ENCODE results near the gene STK11IP. TPM values are rescaled to one million over a fixed set of nuclear protein-coding genes. Genes with fewer than 3 reads are reported as not detected.

The STK11IP gene
- total RNA-seq, 4 donors from 2014 or later: 25.3 to 68.0 (median 29.2) TPM

DNA sequence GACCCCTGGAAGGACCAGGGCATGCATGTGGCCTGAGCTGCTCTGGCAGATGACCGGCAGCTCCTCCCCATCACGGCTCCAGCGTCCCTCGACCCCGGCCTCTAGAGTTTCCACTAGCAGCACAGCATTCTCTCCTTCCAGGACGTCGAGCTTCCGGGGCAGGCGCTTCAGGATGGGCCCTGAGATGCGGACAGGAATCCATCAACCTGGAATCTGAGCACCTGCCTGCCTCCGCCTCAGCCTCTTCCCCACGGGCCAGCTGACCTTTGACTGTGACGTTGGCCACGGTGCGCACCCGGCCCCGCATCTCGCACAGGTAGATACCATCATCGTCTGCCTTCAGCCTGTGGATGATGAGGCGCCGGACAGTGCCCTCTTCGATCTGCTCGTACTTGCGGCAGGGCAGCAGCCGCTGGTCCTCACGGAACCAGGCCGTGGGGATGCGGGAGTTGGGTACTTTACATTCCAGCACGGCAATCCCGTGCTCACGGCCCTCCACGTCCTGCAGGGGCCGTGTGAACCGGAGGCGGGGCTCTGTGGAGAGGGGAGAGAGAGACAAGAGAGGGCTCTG lies 29.8 kb upstream of the STK11IP start:
- Histone ChIP-seq H3K36me3 (peaks cover 29% of the 10 kb centered on the region), H3K4me3 (no peak overlapping the region), H3K27ac (no peak overlapping the region), H3K9me3 (no peaks in the 10 kb centered on the region), H3K27me3 (no peaks in the 10 kb centered on the region), H3K4me1 (peaks cover 20% of the 10 kb centered on the region)
- no peak for DNase-seq (ENCODE audit: low spot score in 2 of 2)
- TF ChIP-seq POLR2A (IDR thresholded peaks at IDR 0.05) (no peak), POLR2AphosphoS5 (IDR thresholded peaks at IDR 0.05) (no peak), EP300 (IDR thresholded peaks at IDR 0.05) (no peak)
- TF ChIP-seq, protein P1, sequence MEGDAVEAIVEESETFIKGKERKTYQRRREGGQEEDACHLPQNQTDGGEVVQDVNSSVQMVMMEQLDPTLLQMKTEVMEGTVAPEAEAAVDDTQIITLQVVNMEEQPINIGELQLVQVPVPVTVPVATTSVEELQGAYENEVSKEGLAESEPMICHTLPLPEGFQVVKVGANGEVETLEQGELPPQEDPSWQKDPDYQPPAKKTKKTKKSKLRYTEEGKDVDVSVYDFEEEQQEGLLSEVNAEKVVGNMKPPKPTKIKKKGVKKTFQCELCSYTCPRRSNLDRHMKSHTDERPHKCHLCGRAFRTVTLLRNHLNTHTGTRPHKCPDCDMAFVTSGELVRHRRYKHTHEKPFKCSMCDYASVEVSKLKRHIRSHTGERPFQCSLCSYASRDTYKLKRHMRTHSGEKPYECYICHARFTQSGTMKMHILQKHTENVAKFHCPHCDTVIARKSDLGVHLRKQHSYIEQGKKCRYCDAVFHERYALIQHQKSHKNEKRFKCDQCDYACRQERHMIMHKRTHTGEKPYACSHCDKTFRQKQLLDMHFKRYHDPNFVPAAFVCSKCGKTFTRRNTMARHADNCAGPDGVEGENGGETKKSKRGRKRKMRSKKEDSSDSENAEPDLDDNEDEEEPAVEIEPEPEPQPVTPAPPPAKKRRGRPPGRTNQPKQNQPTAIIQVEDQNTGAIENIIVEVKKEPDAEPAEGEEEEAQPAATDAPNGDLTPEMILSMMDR (IDR thresholded peaks at IDR 0.05): no peak
- WGBS: 95% methylated on average over 34 of the region's 35 CpGs

DNA sequence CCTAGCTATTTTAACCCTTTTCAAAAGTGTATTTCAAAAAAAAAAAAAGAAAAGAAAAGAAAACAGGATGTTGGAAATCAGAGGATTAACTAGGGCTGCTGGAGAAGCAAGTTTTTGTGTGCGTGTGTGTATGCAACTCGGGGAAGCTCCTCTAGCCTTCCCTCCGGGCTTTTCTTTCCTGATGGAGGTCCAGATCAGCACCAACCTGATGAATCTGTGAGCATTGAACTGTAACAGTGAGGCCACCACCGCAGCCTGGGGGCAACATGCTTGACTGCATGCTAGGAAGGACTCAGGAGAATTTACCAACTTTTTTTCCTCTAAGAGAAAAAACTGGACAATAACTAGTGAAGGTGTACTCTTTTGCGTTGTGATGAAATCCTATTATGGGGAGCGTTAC lies 28.6 kb upstream of the STK11IP start:
- no peak overlapping the region for H3K27ac ChIP-seq
- DNase-seq (ENCODE audit: low spot score in 2 of 2): no peak
- H3K36me3 ChIP-seq: peaks cover 29% of the 10 kb centered on the region
- H3K4me1 ChIP-seq: peaks cover 20% of the 10 kb centered on the region
- H3K4me3 ChIP-seq: no peak overlapping the region
- no peaks in the 10 kb centered on the region for H3K9me3 ChIP-seq
- no peaks in the 10 kb centered on the region for H3K27me3 ChIP-seq
- TF ChIP-seq POLR2A (IDR thresholded peaks at IDR 0.05) (no peak), POLR2AphosphoS5 (IDR thresholded peaks at IDR 0.05) (no peak), EP300 (IDR thresholded peaks at IDR 0.05) (no peak)
- TF ChIP-seq, protein P1 (IDR thresholded peaks at IDR 0.05): no peak
- 84% methylated on average over 6 of the region's 6 CpGs for WGBS

DNA sequence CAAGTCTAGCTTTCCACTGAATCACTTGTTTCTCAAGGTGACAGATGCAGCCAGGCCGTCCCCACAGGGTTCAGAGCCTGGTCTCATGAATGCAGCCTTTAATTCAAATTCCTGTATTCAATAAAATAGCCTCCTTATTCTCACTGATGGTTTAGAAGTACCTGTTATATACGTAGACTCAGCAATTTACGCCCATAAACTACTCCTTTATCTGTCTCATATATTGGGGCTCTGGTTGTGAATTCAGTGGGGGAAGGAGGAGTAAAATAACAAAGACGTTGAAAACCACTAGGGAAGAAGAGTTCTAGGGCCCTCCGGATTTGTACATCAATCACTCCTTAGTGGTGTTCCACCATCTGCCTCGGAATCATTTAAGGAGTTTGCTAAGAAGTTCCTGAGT lies 28.0 kb upstream of the STK11IP start:
- H3K9me3 ChIP-seq: no peaks in the 10 kb centered on the region
- H3K4me3 ChIP-seq: peak overlapping the region; percentile 93
- DNase-seq (ENCODE audit: low spot score in 2 of 2): no peak
- no peak overlapping the region for H3K27ac ChIP-seq
- WGBS: 73% methylated on average over 6 of the region's 6 CpGs
- H3K4me1 ChIP-seq: peaks cover 20% of the 10 kb centered on the region
- TF ChIP-seq, protein P1 (IDR thresholded peaks at IDR 0.05): no peak
- TF ChIP-seq EP300 (IDR thresholded peaks at IDR 0.05) (no peak), POLR2AphosphoS5 (IDR thresholded peaks at IDR 0.05) (no peak)
- H3K36me3 ChIP-seq: peaks cover 28% of the 10 kb centered on the region
- peaks cover 2% of the 10 kb centered on the region for H3K27me3 ChIP-seq

DNA sequence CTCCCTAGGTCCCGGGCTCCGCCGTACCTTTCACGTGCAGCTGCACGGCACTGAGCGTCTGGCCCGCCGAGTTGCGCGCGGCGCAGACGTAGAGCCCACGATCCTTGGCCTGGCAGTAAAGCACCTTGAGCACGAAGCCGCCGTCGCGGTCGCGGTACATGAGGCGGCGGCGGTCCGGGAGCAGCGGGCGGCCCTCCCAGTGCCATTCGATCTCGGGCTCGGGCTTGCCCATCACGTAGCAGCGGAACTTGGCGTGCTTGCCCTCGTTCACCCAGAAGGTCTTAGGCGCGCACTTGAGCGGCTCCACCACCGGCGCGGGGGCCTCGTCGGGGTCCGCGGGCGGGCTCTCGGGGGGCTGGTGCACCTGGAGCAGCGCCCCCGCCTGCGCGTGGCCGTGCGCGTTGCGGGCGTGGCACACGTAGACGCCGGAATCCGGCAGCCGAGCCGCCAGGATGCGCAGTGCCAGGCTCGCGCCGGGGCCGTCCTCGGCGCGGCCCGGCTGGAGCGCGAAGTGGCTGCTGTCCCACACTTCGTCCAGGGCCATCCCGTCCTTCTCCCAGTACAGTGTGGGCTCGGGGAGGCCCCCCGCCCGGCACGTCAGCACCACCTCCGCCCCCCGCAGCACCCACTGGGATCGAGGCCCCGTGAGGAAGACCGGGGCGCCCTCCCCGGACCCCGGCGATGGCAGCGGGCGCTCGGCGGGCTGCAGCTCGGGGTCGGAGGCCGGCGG lies 27.3 kb upstream of the STK11IP start:
- H3K4me1 ChIP-seq: peaks cover 20% of the 10 kb centered on the region
- peak overlapping the region; percentile 86 for H3K27ac ChIP-seq
- no peak for DNase-seq (ENCODE audit: low spot score in 2 of 2)
- WGBS: no CpG with 5 or more reads among the region's 95 CpGs
- no peak for TF ChIP-seq POLR2A (IDR thresholded peaks at IDR 0.05)
- H3K36me3 ChIP-seq: peaks cover 21% of the 10 kb centered on the region
- H3K9me3 ChIP-seq: no peaks in the 10 kb centered on the region
- H3K27me3 ChIP-seq: peaks cover 6% of the 10 kb centered on the region
- peak overlapping the region; percentile 93 for H3K4me3 ChIP-seq

DNA sequence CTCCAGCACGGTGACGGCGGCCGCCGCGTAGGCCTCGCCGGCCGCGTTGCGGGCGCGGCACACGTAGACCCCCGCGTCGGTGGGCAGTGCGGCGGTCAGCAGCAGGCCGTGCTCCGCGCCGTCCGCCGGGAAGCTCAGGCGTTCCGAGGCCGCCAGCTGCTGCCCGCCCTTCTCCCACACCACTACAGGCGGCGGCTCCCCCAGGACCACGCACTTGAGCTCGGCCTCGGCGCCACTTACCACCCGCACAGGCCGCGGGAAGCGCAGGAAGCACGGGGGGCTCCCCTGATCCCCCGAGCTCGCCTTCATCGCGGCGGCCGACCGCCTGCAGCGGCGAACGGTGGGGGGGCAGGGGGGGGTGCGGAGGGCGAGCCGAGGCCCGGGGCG lies 26.7 kb upstream of the STK11IP start:
- Histone ChIP-seq H3K9me3 (no peaks in the 10 kb centered on the region), H3K4me1 (peaks cover 20% of the 10 kb centered on the region), H3K27ac (peak overlapping the region; percentile 86), H3K27me3 (peaks cover 9% of the 10 kb centered on the region), H3K36me3 (peaks cover 17% of the 10 kb centered on the region), H3K4me3 (peak overlapping the region; percentile 93)
- TF ChIP-seq EP300 (IDR thresholded peaks at IDR 0.05): no peak
- no peak for TF ChIP-seq POLR2A (IDR thresholded peaks at IDR 0.05)
- TF ChIP-seq POLR2AphosphoS5 (IDR thresholded peaks at IDR 0.05): no peak
- TF ChIP-seq, protein P1 (IDR thresholded peaks at IDR 0.05): no peak
- WGBS: no CpG with 5 or more reads among the region's 55 CpGs
- no peak for DNase-seq (ENCODE audit: low spot score in 2 of 2)

Data from suprapubic skin (tissue), 4 donors.